Esophagus muscularis mucosa (tissue), 4 donors: ENCODE measurements around the gene RAPGEF1. TPM values are rescaled to one million over a fixed set of nuclear protein-coding genes. Genes with fewer than 3 reads are reported as not detected.

Source experiments
- DNase-seq: peaks from one replicate; pipeline ENCODE4 v3.0.0-alpha.2; 2017; ENCODE audit errors: extremely low spot score
- H3K27ac ChIP-seq, 4 donors: fragments of 200-600 bp; sonication (generic); replicated peaks in 1 of 4; 1 replicate in 3 of 4; 2 replicates in 1 of 4; pipeline ENCODE4 v1.5.1; 2016 to 2019; ENCODE audit warnings: mild to moderate bottlenecking in 1 of 4
- H3K27me3 ChIP-seq, 4 donors: fragments of 200-600 bp; sonication (generic); one replicate each; pipeline versions ENCODE4 v1.5.1 to v1.6.0; 2016 to 2019
- H3K36me3 ChIP-seq, 4 donors: fragments of 200-600 bp; sonication (generic); one replicate each; pipeline ENCODE4 v1.5.1; 2016 to 2019
- H3K4me1 ChIP-seq, 4 donors: fragments of 200-600 bp; sonication (generic); one replicate each; pipeline ENCODE4 v1.5.1; 2016 to 2019
- H3K4me3 ChIP-seq, 4 donors: fragments of 200-600 bp; sonication (generic); 1 replicate in 2 of 4; 2 replicates in 2 of 4; pipeline ENCODE4 v1.5.1; 2016 to 2019; ENCODE audit warnings: mild to moderate bottlenecking in 4 of 4, moderate library complexity in 1 of 4
- H3K9me3 ChIP-seq, 4 donors: fragments of 200-600 bp; sonication (generic); 1 replicate in 3 of 4; 2 replicates in 1 of 4; pipeline ENCODE4 v1.5.1; 2016 to 2019
- EP300 ChIP-seq: sonication (generic); formaldehyde crosslinking; IDR thresholded peaks from one replicate; pipeline ENCODE4 v1.6.1; 2017; ENCODE audit warnings: antibody characterized with exemption
- POLR2A ChIP-seq: fragments of 450-650 bp; IDR thresholded peaks from one replicate; pipeline ENCODE4 v1.6.1; 2017; ENCODE audit warnings: antibody characterized with exemption, moderate library complexity, mild to moderate bottlenecking, low read depth
- POLR2AphosphoS5 ChIP-seq, 2 donors: sonication (generic); formaldehyde crosslinking; IDR thresholded peaks; one replicate each; pipeline ENCODE4 v1.6.1; 2017; ENCODE audit warnings: antibody characterized with exemption in 2 of 2
- WGBS: methylation state at CpG from one replicate; pipeline ENCODE4 v1.1.5; 2018; 5-methylcytosine and 5-hydroxymethylcytosine counted together
- intact Hi-C: fragments of 100-400 bp; cut with DNase I; formaldehyde crosslinking; loops from one replicate; pipeline ENCODE4 v1.15.1; 2023
- total RNA-seq, 4 donors: library from RNA; depleted of rRNA; stranded (reverse); fragments of >200 nt; gene quantifications; one replicate each; pipeline versions ENCODE4 v1.1.0 to v1.2.1, GENCODE V29; 2016
- TF ChIP-seq, protein P1 (sequence below), 3 experiments: fragments of 200-600 bp in 2 of 3; fragments of 450-650 bp in 1 of 3; sonication (generic) in 2 of 3; IDR thresholded peaks; one replicate each; pipeline ENCODE4 v1.5.1; 2017 to 2019; ENCODE audit warnings: antibody characterized with exemption in 3 of 3, mild to moderate bottlenecking in 2 of 3, moderate library complexity in 1 of 3

RAPGEF1 gene
- total RNA-seq, 4 donors from 2014 or later: 66.6 to 138 (median 101) TPM

DNA sequence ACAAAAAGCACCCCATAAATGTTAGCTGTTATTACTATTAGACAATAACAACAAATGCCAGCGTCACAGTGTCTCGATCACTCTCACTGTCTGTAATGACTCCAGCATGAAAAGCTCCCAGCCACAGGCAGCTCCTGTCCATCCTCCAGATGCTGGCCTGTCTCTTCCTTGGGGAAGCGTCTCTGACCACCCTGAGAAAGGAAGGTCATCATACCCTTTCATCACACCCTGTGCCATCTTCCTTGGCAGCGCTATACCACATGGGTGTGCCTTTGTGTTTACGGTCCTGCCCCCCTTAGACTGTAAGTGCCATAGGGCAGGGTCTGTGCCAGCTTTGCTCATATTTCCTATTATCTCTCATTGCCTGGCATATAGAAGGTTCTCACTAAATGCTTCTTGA is 104.0 kb downstream of the RAPGEF1 start:
- H3K36me3 ChIP-seq: peaks cover 8 to 68% (median 22%) of the 10 kb centered on the region in 4 donors

DNA sequence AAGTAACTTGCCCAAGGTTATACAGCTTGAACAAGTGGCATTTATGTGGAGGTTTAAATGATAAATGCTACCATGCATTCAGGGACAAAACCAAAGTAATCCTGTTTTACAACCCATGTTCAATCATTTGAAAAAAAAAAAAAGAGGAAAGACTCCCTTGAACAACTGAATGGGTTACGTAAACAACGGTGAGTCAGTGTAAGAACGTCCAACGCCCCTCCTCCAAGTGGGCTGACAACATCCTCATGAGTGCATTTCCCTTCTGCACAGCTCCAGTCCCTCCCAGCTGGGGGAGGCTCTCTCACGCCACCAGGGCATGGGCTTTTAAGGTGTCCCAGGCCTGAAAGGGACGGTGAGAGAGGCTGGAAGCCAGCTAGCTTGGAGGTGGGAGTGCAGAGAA is 104.6 kb downstream of the RAPGEF1 start:
- intact Hi-C loops: no loop called here
- Histone ChIP-seq H3K9me3 (no peaks in the 10 kb centered on the region), H3K27ac (peak overlapping the region; percentile 71 to 78 (median 72)), H3K27me3 (no peaks in the 10 kb centered on the region), H3K36me3 (peaks cover 8 to 68% (median 23%) of the 10 kb centered on the region in 4 donors), H3K4me1 (peaks cover 14 to 22% (median 17%) of the 10 kb centered on the region in 4 donors), H3K4me3 (no peak overlapping the region)
- DNase-seq: peak; percentile 94
- peak; percentile 7 for TF ChIP-seq POLR2A
- TF ChIP-seq, protein P1, sequence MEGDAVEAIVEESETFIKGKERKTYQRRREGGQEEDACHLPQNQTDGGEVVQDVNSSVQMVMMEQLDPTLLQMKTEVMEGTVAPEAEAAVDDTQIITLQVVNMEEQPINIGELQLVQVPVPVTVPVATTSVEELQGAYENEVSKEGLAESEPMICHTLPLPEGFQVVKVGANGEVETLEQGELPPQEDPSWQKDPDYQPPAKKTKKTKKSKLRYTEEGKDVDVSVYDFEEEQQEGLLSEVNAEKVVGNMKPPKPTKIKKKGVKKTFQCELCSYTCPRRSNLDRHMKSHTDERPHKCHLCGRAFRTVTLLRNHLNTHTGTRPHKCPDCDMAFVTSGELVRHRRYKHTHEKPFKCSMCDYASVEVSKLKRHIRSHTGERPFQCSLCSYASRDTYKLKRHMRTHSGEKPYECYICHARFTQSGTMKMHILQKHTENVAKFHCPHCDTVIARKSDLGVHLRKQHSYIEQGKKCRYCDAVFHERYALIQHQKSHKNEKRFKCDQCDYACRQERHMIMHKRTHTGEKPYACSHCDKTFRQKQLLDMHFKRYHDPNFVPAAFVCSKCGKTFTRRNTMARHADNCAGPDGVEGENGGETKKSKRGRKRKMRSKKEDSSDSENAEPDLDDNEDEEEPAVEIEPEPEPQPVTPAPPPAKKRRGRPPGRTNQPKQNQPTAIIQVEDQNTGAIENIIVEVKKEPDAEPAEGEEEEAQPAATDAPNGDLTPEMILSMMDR (IDR thresholded peaks at IDR 0.05): peak in 2 of 3 experiments; percentile 23 to 27
- TF ChIP-seq EP300: no peak
- TF ChIP-seq POLR2AphosphoS5 (IDR thresholded peaks at IDR 0.05): peak; percentile 85 to 94
- WGBS: 3% methylated on average over 5 of the region's 6 CpGs

More for the DNA sequence above, 104.0 kb downstream of the RAPGEF1 start:
- Histone ChIP-seq H3K27ac (peak overlapping the region; percentile 71 to 78 (median 72)), H3K27me3 (no peaks in the 10 kb centered on the region), H3K9me3 (no peaks in the 10 kb centered on the region), H3K4me3 (no peak overlapping the region), H3K4me1 (peaks cover 14 to 25% (median 20%) of the 10 kb centered on the region in 4 donors)
- no peak for DNase-seq
- intact Hi-C loops: no loop called here
- WGBS: 71% methylated on average over 5 of the region's 5 CpGs
- TF ChIP-seq, protein P1 (IDR thresholded peaks at IDR 0.05): no peak
- TF ChIP-seq EP300 (no peak), POLR2A (no peak)

DNA sequence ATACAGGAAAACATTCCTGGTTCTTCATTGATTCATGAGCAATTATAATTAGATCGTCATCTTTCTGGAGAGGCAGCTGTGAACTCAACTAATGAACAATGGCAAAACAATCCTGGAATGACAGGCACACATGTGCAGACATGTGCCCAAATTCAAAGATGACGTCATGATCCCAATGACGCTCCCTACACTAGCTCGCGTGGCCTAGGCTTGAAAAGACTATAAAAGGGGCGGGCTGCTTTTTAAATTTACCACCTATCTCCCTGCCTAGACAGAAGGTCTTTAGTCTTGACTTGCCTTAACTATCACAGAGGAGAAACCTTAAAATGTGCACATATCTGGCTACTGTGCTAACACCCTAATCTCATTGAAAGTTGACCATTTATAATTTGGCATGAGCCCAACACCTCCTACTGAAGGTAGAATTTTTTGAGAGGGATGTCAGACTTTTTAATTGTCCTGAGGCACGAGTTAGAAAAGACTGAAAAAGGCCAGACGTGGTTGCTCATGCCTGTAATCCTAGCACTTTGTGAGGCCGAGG is 106.3 kb downstream of the RAPGEF1 start:
- Histone ChIP-seq H3K4me1 (peaks cover 14 to 23% (median 16%) of the 10 kb centered on the region in 4 donors), H3K27ac (no peak overlapping the region), H3K4me3 (no peak overlapping the region), H3K27me3 (no peaks in the 10 kb centered on the region), H3K9me3 (no peaks in the 10 kb centered on the region), H3K36me3 (peaks cover 8 to 63% (median 25%) of the 10 kb centered on the region in 4 donors)
- no peak for DNase-seq
- intact Hi-C loops: no loop called here
- TF ChIP-seq EP300: no peak
- TF ChIP-seq POLR2AphosphoS5 (IDR thresholded peaks at IDR 0.05): no peak
- 88% methylated on average over 9 of the region's 9 CpGs for WGBS

DNA sequence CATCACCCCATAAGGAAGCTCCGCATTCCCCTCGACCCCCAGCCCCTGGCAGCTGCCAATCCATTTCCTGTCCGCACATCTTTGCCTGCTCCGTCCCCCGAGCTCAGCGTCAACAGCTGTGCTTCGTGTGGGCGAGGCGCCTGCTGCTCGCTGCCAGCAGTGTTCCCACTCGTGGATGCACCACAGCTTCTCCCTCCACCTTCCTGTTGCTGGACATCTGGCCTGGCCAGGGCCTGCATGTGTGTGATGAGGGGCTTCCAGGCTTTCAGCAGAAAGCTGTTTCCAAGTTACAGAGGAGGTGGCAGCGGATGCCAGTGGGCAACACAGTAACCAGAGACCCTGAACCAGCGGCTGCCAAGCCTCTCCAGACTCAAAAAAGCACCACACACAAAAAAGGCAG is 108.6 kb downstream of the RAPGEF1 start:
- no peak for TF ChIP-seq POLR2A
- no peak for TF ChIP-seq POLR2AphosphoS5 (IDR thresholded peaks at IDR 0.05)
- TF ChIP-seq, protein P1 (IDR thresholded peaks at IDR 0.05): no peak
- TF ChIP-seq EP300: no peak
- Histone ChIP-seq H3K27ac (no peak overlapping the region), H3K36me3 (peaks cover under 1 to 54% (median 19%) of the 10 kb centered on the region in 4 donors), H3K27me3 (no peaks in the 10 kb centered on the region), H3K9me3 (no peaks in the 10 kb centered on the region), H3K4me3 (no peak overlapping the region), H3K4me1 (peaks cover 14 to 23% (median 16%) of the 10 kb centered on the region in 4 donors)
- intact Hi-C loops: no loop called here
- WGBS: 76% methylated on average over 12 of the region's 13 CpGs
- no peak for DNase-seq

DNA sequence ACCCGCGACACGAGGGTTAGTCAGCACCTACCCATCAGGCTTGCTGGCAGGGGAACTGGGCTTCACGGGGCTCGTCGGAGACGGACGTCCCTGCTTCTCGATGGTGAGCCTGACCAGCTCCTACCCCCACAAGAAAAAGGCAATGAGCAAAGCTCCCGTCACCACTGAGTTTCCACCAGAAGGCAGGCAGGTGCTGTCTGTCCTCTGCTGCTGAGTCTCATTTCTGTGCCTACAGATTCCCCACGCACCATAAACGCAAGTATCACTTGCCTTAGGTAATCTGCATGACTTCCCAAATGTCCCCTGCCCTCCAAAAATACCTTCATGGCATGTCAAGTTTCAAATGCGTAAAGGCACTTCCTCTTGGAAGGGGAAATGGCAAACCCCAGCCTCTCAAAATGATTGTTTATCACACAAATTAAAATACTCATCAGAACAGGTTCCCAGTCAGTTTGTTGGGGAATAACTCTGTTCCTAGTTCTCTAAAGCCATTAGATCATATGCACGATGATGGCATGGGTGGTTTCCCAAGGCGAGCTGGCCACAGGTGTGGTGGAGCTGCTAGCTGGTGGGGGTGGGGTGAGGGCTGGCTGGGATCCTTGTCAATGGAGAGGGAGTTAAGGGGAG is 109.6 kb downstream of the RAPGEF1 start:
- Histone ChIP-seq H3K4me1 (peaks cover 7 to 26% (median 9%) of the 10 kb centered on the region in 4 donors), H3K27me3 (no peaks in the 10 kb centered on the region), H3K36me3 (peaks cover 7 to 62% (median 29%) of the 10 kb centered on the region in 4 donors), H3K9me3 (no peaks in the 10 kb centered on the region), H3K27ac (no peak overlapping the region), H3K4me3 (no peak overlapping the region)
- intact Hi-C loops: no loop called here
- WGBS: 82% methylated on average over 15 of the region's 15 CpGs
- TF ChIP-seq POLR2A (no peak), EP300 (no peak), POLR2AphosphoS5 (IDR thresholded peaks at IDR 0.05) (no peak)
- TF ChIP-seq, protein P1 (IDR thresholded peaks at IDR 0.05): no peak
- DNase-seq: no peak
